ENCODE results near the gene CCL5.
"Not testable (repeated sequence)": the region's sequence is repeated elsewhere in the genome, so short reads cannot be mapped to it uniquely, and the experiment has no call there.

Gene CCL5

GRCh38 chr17:35898283-35899070, 18.3 kb upstream of the CCL5 start:
- no peak for DNase-seq

- DNase-seq: not testable (repeated sequence)
Observed at GRCh38 chr17:35897772-35898171, 17.6 kb upstream of the CCL5 start.

- DNase-seq: no peak
Observed at GRCh38 chr17:35895636-35896587, 15.8 kb upstream of the CCL5 start.

GRCh38 chr17:35894206-35894605, 14.0 kb upstream of the CCL5 start:
- no peak for DNase-seq

- DNase-seq: no peak
Observed at GRCh38 chr17:35893751-35894150, 13.6 kb upstream of the CCL5 start.

GRCh38 chr17:35892091-35893035, 12.2 kb upstream of the CCL5 start:
- peak; percentile 36 for DNase-seq

GRCh38 chr17:35891269-35891668, 11.1 kb upstream of the CCL5 start:
- no peak for DNase-seq

GRCh38 chr17:35890774-35891155, 10.6 kb upstream of the CCL5 start:
- DNase-seq: peak; percentile 45

- DNase-seq: no peak
Observed at GRCh38 chr17:35889818-35890773, 9.9 kb upstream of the CCL5 start.

GRCh38 chr17:35889241-35889640, 9.1 kb upstream of the CCL5 start:
- no peak for DNase-seq

- DNase-seq: no peak
Observed at GRCh38 chr17:35878361-35878760, 1.8 kb downstream of the CCL5 start.

GRCh38 chr17:35877345-35878029, 2.7 kb downstream of the CCL5 start:
- DNase-seq: no peak

- DNase-seq: no peak
Observed at GRCh38 chr17:35876534-35876933, 3.6 kb downstream of the CCL5 start.

- no peak for DNase-seq
Observed at GRCh38 chr17:35875800-35876139, 4.4 kb downstream of the CCL5 start.

- no peak for DNase-seq
Observed at GRCh38 chr17:35875072-35875799, 4.9 kb downstream of the CCL5 start.

- no peak for DNase-seq
Observed at GRCh38 chr17:35872196-35872980, 7.8 kb downstream of the CCL5 start.

- DNase-seq: no peak
Observed at GRCh38 chr17:35870906-35871819, 9.0 kb downstream of the CCL5 start.

- DNase-seq: no peak
Observed at GRCh38 chr17:35868737-35869136, 11.4 kb downstream of the CCL5 start, which contains the start of gene HEATR9. Gene HEATR9 (minus strand): TSS chr17:35868891. CDS start chr17:35868742, 149 bp downstream.

Data from T-helper 9 cell (primary cell).